Immature natural killer cell (primary cell): ENCODE measurements around the gene PNPLA1. TPM values are rescaled to one million over a fixed set of nuclear protein-coding genes. Genes with fewer than 3 reads are reported as not detected.

Experiments used
- DNase-seq, 3 donors: peaks; one replicate each; pipeline ENCODE4 v3.0.0; 2022; ENCODE audit warnings: mixed read lengths in 1 of 3
- H3K27ac Mint-ChIP-seq, 6 donors: one replicate each; pipeline ENCODE4 v1.8.0; 2020; ENCODE audit warnings: mixed read lengths in 6 of 6, mild to moderate bottlenecking in 5 of 6, inconsistent platforms in 4 of 6, moderate library complexity in 3 of 6
- H3K27me3 Mint-ChIP-seq, 3 donors: one replicate each; pipeline ENCODE4 v1.8.0; 2020 to 2021; ENCODE audit warnings: low read depth in 3 of 3, mild to moderate bottlenecking in 3 of 3, mixed read lengths in 3 of 3, moderate library complexity in 3 of 3, inconsistent platforms in 1 of 3
- H3K36me3 Mint-ChIP-seq, 3 donors: one replicate each; pipeline ENCODE4 v1.8.0; 2020; ENCODE audit warnings: mixed read lengths in 3 of 3, inconsistent platforms in 2 of 3, mild to moderate bottlenecking in 2 of 3
- H3K4me1 Mint-ChIP-seq, 2 donors: one replicate each; pipeline ENCODE4 v1.8.0; 2020; ENCODE audit warnings: inconsistent platforms in 2 of 2, mild to moderate bottlenecking in 2 of 2, mixed read lengths in 2 of 2, moderate library complexity in 1 of 2
- H3K4me3 Mint-ChIP-seq, 5 donors: one replicate each; pipeline ENCODE4 v1.8.0; 2020; ENCODE audit warnings: mild to moderate bottlenecking in 5 of 5, mixed read lengths in 5 of 5, inconsistent platforms in 3 of 5, moderate library complexity in 3 of 5
- H3K9me3 Mint-ChIP-seq, 6 donors: one replicate each; pipeline ENCODE4 v1.8.0; 2020; ENCODE audit warnings: mild to moderate bottlenecking in 6 of 6, mixed read lengths in 6 of 6, inconsistent platforms in 4 of 6, moderate library complexity in 3 of 6
- polyA plus RNA-seq, 3 donors: library from polyadenylated mRNA; unstranded; fragments of 300-500 nt; fragmentation: Illumina TruSeq; gene quantifications; one replicate each; pipeline ENCODE4 v1.2.3, GENCODE V29; 2021

Gene PNPLA1
- polyA plus RNA-seq, 3 donors from 2014 or later, result not detected

DNA sequence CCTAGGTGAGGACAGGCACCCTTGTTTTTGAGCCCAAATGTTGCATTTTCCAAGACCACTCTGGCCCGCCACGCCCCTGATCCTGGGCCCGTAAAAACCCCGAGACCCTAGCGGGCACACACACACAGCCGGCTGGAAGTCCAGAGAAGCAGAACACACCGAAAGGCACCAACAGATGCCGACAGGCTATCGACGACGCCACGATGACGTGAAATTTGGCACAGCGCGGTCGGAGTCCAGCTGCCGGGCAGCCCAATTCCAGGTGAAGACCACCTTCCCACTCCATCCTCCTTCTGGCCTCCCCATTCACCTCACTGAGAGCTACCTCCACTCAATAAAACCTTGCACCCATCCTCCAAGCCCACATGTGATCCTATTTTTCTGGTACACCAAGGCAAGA, 34.0 kb upstream of the PNPLA1 start:
- Mint-ChIP-seq H3K9me3 (no peaks in the 10 kb centered on the region), H3K27ac (peak overlapping the region in 1 of 6 donors; percentile 78), H3K4me1 (peaks cover 7 to 9% of the 10 kb centered on the region in 2 donors), H3K27me3 (no peaks in the 10 kb centered on the region), H3K36me3 (peaks cover 3 to 32% (median 20%) of the 10 kb centered on the region in 3 donors), H3K4me3 (no peak overlapping the region)
- DNase-seq, result no peak

DNA sequence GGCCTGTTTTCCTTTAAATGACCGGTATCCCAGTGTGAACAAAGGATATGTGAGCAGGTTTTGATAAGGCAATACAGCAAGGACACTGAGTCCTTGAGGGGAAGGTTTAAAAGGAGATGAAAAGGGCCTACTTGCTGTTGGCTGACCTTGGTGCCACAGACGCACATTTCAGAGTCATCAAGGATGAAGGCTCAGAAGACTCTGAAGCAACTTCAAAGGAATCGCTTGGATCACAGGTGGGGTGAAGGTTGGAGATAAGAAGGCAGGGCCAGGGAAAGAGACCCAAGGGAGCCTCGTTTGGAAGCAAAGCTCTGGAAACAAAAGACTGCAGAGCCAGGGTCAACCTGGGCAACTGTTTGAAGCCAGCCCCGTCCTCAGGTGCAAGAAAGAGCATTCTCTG, 30.1 kb upstream of the PNPLA1 start:
- no peak for DNase-seq
- Mint-ChIP-seq H3K27ac (no peak overlapping the region), H3K36me3 (peaks cover 4 to 12% (median 5%) of the 10 kb centered on the region in 3 donors), H3K9me3 (no peaks in the 10 kb centered on the region), H3K4me1 (peaks cover 13 to 19% of the 10 kb centered on the region in 2 donors), H3K27me3 (peaks cover 0 to 2% (median 2%) of the 10 kb centered on the region in 3 donors), H3K4me3 (no peak overlapping the region)

DNA sequence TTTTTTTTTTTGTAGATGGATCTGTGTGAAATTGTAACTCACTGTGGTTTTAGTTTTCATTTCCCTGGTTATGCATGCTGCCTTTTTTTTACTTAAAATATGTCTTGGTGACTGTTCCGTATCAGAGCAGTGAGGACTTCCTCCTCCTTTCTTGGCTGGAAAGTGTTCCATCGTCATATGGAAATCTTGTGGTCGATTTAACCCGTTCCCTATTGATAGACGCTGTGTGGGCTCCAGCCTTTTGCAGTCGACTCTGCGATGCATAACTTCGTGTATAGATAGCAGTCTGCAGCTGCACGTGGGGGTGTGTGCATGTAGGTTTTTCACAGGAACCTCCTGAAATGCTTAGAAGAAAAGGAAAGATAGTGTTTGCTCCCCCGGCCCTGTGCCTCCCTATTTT, 28.1 kb upstream of the PNPLA1 start:
- Mint-ChIP-seq H3K36me3 (peaks cover 4 to 7% (median 5%) of the 10 kb centered on the region in 3 donors), H3K4me3 (peak overlapping the region in 1 of 5 donors; percentile 50), H3K4me1 (peaks cover 17 to 23% of the 10 kb centered on the region in 2 donors), H3K27ac (peak overlapping the region in 3 of 6 donors; percentile 14 to 33 (median 28)), H3K9me3 (no peaks in the 10 kb centered on the region), H3K27me3 (peaks cover 0 to 2% (median 2%) of the 10 kb centered on the region in 3 donors)
- DNase-seq, result no peak

DNA sequence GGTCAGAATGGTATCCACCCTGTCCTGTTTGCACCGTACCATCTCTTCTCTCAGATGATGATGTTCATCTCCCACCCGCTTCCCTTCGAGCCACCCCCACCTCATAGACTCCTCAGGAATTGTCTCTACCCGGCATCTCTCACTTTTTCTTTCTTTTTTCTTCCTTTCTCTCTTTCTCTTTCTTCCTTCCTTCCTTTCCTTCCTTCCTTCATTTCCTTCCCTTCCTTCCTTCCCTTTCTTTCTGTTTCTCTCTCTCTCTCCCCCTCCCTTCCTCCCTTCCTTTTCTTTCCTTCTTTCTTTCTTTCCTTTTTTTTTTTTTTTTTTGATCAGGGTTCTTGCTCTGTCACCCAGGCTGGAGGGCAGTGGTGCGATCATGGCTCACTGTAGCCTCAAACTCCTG, 27.7 kb upstream of the PNPLA1 start:
- Mint-ChIP-seq H3K9me3 (no peaks in the 10 kb centered on the region), H3K4me3 (peak overlapping the region in 1 of 5 donors; percentile 50), H3K36me3 (peaks cover 4 to 11% (median 6%) of the 10 kb centered on the region in 3 donors), H3K27me3 (peaks cover 0 to 3% (median 2%) of the 10 kb centered on the region in 3 donors), H3K4me1 (peaks cover 17 to 23% of the 10 kb centered on the region in 2 donors), H3K27ac (peak overlapping the region in 2 of 6 donors; percentile 14 to 33)
- DNase-seq, result no peak

DNA sequence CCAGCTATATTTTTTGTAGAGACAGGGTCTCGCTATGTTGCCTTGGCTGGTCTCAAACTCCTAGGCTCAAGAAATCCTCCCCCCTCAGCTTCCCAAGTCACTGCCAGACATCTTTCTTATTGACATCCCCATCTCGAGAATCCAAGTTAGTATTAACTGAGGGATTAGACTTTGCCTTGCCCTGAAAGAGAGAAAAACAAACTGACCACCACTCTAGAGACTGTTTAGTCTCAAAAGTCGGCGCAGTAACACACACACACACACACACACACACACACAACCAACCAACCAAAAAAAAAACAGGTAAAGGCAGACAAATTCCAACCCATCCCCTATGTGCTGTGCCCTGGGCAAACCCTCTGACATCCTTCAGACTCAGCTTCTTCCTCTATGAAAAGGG, 27.2 kb upstream of the PNPLA1 start:
- no peak for DNase-seq
- Mint-ChIP-seq H3K4me3 (no peak overlapping the region), H3K4me1 (peaks cover 17 to 23% of the 10 kb centered on the region in 2 donors), H3K36me3 (peaks cover 4 to 13% (median 10%) of the 10 kb centered on the region in 3 donors), H3K27ac (peak overlapping the region in 1 of 6 donors; percentile 37), H3K9me3 (no peaks in the 10 kb centered on the region), H3K27me3 (peaks cover 0 to 4% (median 2%) of the 10 kb centered on the region in 3 donors)

DNA sequence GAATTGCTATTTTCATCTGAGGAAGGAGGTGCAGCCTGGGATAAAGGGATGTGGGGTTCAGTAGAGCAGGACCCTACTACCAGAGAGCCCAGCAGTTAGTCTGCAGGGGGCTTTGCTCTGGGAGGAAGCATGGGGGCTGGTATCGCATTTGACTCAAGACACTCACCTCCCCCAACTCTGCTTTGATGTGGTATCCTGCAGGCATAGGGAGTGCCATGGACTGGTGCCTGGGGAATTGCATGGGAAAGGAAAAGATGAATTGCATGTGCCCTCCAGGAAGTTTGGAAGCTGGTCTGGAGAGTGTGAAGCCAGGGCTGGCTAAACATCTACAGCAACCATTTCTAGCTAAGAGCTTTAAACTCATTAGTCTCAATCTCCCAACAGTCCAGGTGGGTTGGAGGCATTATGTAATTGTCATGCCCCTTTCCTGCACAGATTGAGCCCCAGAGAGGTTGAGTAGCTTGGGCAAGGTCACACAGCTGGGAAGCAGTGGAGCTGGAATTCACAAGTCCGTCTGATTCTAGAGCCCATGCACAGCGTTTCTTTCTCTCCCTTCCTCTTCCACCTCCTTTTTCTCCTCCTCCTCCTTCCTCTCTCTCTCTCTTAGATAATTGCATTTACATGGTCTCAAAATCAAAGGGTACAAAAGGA, 26.2 kb upstream of the PNPLA1 start:
- Mint-ChIP-seq H3K27me3 (peaks cover 0 to 4% (median 2%) of the 10 kb centered on the region in 3 donors), H3K36me3 (peaks cover 4 to 13% (median 10%) of the 10 kb centered on the region in 3 donors), H3K9me3 (no peaks in the 10 kb centered on the region), H3K4me3 (no peak overlapping the region), H3K27ac (no peak overlapping the region), H3K4me1 (peaks cover 17 to 23% of the 10 kb centered on the region in 2 donors)
- DNase-seq, result no peak

DNA sequence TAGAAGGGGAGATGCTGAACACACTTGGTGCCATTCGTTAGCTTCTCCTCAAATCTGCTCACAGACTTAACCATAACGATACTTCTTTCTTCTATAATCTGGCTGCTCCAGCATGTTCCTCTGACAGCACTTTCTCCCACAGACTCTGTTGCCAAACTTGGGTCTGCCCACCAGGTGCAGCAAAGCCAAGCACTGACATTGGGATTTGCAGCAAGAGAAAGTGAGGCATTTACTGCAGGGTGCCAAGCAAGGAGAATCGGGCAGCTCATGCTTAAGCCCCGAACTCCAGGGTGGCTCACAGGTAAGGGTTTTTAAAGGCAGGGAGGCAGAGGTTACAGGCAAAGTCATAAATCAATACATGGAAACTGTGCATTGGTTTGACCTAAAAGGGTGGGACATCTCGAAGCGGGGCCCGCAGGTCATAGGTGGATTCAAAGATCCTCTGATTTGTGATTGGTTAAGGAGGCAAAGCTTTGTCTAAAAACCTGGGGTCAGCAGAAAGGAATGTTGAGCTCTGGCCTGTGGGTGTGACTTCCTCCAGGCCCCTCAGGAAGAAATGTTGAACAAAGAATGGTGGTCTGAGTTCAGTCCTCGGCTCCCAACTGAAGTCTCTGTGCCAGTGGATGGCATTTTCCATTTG, 25.1 kb upstream of the PNPLA1 start:
- Mint-ChIP-seq H3K36me3 (peaks cover 4 to 13% (median 10%) of the 10 kb centered on the region in 3 donors), H3K9me3 (no peaks in the 10 kb centered on the region), H3K4me1 (peaks cover 17 to 23% of the 10 kb centered on the region in 2 donors), H3K27me3 (peaks cover 0 to 4% (median 2%) of the 10 kb centered on the region in 3 donors), H3K27ac (peak overlapping the region in 1 of 6 donors; percentile 34), H3K4me3 (no peak overlapping the region)
- DNase-seq, result no peak

DNA sequence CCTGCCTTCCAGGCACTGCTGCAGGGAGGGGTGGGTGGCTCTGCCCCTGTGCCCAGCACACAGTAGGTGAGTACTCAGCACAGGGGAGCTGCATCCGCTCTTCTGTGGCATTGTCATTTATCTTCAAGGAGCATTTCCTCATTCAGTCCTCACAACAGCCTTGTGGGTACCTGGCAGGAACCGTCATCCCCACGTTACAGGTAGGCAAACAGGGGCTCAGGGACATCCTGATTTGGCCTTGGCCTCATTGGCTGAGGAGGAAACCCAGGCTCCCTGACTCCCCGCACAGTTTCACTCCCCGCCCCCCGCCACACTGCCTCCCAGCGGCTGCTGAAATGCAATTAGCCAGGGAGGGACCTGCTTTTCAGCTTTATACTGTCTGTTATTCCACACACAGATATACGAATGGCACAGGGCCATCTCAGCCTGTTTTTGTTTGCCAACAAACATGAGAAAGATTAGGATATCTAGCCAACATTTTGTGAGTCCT, 24.2 kb upstream of the PNPLA1 start:
- no peak overlapping the region for H3K4me3 Mint-ChIP-seq
- no peak for DNase-seq
- H3K27ac Mint-ChIP-seq, result peak overlapping the region in 2 of 6 donors; percentile 6 to 34
- H3K27me3 Mint-ChIP-seq, result peaks cover 0 to 5% (median 2%) of the 10 kb centered on the region in 3 donors
- H3K36me3 Mint-ChIP-seq, result peaks cover 4 to 13% (median 10%) of the 10 kb centered on the region in 3 donors
- H3K9me3 Mint-ChIP-seq, result no peaks in the 10 kb centered on the region
- peaks cover 17 to 23% of the 10 kb centered on the region in 2 donors for H3K4me1 Mint-ChIP-seq

DNA sequence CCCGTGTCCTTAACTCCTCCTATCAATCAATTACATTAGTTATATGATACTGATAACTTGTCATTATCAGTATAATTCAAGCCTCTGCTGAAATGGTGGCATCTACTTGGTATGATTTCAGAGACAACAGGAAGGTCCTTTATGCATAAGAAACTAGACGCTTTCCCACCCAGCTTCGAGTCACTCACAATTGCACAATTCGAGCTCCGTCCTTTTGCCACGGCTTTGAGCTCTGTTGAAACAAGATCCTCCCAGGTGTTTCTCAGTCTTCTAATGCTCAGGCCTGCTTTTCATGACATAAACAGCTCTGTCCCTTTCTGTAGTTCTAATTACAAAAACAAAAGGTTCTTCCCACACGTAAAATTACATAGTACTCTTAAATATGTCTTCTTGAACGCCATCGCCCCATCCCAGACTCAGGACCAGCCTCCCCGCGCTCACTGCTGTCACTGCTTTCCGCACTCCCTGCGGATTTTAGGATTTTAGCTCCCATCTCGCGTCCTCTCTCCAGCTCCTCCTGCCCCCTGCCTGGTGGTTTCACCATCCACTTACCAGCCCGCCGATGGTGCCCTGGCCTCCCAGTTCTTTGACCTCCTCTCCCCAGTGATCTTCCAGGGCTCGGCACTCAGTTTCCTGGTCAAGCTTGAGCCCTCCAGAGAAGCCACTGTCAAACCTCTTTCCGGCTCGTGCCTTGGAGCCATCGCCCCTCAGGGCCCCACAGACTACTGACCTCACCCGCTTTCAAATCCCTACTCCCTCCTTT, 23.2 kb upstream of the PNPLA1 start:
- DNase-seq, result no peak
- H3K9me3 Mint-ChIP-seq, result no peaks in the 10 kb centered on the region
- H3K36me3 Mint-ChIP-seq, result peaks cover 4 to 13% (median 10%) of the 10 kb centered on the region in 3 donors
- H3K4me1 Mint-ChIP-seq, result peaks cover 13 to 19% of the 10 kb centered on the region in 2 donors
- no peak overlapping the region for H3K4me3 Mint-ChIP-seq
- H3K27me3 Mint-ChIP-seq, result peaks cover 0 to 5% (median 2%) of the 10 kb centered on the region in 3 donors
- H3K27ac Mint-ChIP-seq, result peak overlapping the region in 1 of 6 donors; percentile 1

DNA sequence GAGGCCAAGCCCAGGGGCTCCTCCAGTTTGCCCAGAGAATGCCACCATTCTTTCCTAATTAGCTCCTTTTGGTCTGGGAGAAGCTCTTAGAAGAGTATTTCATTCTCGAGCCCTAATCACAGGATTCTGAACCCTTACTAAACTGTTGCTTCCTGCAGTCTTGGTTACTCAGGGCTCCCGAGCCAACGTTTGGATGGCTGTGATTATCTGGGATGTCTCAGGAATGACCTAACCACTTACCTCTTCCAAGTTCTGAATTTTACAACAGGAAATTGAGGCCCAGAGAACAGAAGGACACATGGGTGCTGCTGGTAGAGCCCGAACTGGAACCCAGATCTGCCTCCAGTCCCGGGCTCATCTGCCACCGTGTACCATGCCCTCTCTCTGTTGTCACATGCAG, 22.2 kb upstream of the PNPLA1 start:
- no peak overlapping the region for H3K27ac Mint-ChIP-seq
- no peaks in the 10 kb centered on the region for H3K9me3 Mint-ChIP-seq
- no peak for DNase-seq
- peaks cover 0 to 4% (median 0%) of the 10 kb centered on the region in 3 donors for H3K27me3 Mint-ChIP-seq
- H3K36me3 Mint-ChIP-seq, result peaks cover 7 to 16% (median 13%) of the 10 kb centered on the region in 3 donors
- H3K4me1 Mint-ChIP-seq, result peaks cover 5 to 10% of the 10 kb centered on the region in 2 donors
- H3K4me3 Mint-ChIP-seq, result no peak overlapping the region

DNA sequence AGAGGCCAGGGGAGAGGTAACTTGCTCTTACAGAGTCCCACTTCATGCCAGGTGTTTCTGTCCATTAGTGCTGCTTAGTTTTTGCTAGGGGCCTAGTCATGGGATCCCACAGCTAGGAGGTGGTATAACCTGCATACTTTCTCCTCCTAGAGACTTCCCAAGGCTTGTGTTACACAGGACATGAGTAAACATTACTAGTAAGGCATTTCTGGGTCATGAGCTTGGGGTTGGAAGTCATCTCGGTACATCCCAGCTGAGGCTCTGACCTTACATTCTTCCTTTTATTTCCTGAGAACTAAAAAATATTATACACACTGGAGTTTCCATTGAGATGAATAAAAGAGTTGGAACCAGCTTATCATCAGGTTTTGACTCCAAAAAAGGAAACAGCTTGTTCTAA, 20.9 kb upstream of the PNPLA1 start:
- Mint-ChIP-seq H3K27ac (no peak overlapping the region), H3K9me3 (no peaks in the 10 kb centered on the region), H3K27me3 (peaks cover 0 to 4% (median 0%) of the 10 kb centered on the region in 3 donors), H3K36me3 (peaks cover 5 to 13% (median 11%) of the 10 kb centered on the region in 3 donors), H3K4me1 (peaks cover 5 to 8% of the 10 kb centered on the region in 2 donors), H3K4me3 (no peak overlapping the region)
- DNase-seq, result no peak

DNA sequence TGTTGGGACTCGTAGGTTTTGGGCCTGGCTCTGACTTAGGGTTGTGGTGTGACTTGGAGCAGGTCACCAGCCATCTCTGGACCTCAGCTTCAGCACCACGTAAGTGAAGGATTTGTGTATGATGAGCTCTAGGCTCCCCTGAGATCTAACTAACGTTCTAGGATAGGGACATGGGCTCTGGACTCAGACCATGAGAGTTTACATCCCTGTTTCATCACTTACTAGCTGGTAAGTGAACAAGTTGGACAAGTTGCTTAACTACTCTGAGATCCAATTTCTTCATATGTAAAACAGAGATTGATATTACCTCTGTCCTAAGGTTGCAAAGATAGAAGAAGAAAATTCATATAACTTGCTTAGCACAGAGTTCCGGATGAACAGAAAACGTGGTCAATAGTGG, 20.3 kb upstream of the PNPLA1 start:
- no peaks in the 10 kb centered on the region for H3K9me3 Mint-ChIP-seq
- peaks cover 0 to 4% (median 0%) of the 10 kb centered on the region in 3 donors for H3K27me3 Mint-ChIP-seq
- H3K27ac Mint-ChIP-seq, result no peak overlapping the region
- H3K4me3 Mint-ChIP-seq, result no peak overlapping the region
- DNase-seq, result no peak
- H3K36me3 Mint-ChIP-seq, result peaks cover 3 to 11% (median 7%) of the 10 kb centered on the region in 3 donors
- peaks cover 5 to 8% of the 10 kb centered on the region in 2 donors for H3K4me1 Mint-ChIP-seq

DNA sequence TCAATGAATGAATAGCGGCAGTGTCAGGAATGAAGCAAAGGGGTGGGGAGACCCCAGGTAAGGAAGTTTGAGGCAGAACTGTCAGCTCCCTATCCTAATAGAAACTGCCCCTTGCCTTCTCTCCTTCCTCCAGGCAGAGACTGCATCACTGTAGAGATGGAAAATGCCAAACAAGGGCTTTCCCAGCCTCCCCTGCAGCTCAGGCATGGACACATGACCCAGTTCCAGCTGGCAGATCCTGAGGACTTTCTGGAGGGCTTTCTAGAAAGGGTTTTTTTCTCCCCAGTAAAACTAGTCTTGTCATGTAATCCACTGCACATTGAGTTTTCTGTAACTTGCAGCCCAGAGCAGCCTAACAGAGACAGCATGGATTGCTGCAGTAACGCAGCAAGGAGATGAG, 17.9 kb upstream of the PNPLA1 start:
- Mint-ChIP-seq H3K4me1 (no peaks in the 10 kb centered on the region), H3K36me3 (peaks cover 4 to 11% (median 5%) of the 10 kb centered on the region in 3 donors), H3K27me3 (peaks cover 0 to 8% (median 0%) of the 10 kb centered on the region in 3 donors), H3K4me3 (no peak overlapping the region), H3K9me3 (peaks cover 0 to 3% (median 0%) of the 10 kb centered on the region in 6 donors), H3K27ac (no peak overlapping the region)
- DNase-seq, result no peak
